AML-193 (cell line): ENCODE data around the gene CCL23.
A peak's percentile ranks its signal among the peaks of the same experiment; 100 is the strongest.

Experiments used
- DNase-seq, 2 experiments: peaks; one replicate each; lab custom pipeline; 2025; lab: John Stamatoyannopoulos, UW

CCL23 gene

DNA sequence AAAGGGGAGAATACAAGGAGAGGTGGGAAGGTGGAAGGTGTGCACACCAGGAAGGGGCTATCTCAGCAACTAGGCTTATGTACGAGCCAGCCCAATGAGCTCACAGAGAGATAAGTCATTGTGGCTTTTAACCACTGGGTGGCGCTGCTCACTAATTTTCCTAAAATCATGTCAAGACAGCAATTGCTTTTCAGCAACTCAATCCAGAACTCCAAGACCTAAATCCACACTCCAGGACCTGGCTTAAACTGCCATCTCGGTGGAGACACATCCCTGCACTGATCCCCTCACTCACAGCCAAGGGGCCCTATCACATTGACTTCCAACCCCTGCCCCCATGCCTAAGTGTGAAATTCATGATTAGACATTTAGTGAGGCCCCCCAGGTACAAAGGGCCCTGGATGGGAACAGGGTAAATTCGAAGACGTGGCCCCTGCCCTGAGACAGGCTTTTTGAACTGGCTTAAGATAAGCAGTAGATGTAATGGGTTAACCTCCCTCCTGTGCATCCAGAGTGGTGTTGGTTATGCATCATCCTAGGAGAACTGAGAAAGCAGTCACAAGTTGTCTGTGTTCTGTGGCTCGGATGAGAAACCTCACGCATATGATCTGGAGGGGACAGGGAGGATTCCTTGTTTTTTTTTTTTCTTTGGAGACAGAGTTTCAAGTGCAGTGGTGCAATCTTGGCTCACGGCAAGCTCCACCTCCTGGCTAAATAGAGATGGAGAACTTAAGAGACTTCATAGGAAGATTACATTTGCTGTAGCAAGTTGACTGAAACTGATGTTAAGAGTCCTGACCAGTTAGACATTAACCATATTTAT is 48.0 kb downstream of the CCL23 start:
- peak; percentile 70 to 82 for DNase-seq

DNA sequence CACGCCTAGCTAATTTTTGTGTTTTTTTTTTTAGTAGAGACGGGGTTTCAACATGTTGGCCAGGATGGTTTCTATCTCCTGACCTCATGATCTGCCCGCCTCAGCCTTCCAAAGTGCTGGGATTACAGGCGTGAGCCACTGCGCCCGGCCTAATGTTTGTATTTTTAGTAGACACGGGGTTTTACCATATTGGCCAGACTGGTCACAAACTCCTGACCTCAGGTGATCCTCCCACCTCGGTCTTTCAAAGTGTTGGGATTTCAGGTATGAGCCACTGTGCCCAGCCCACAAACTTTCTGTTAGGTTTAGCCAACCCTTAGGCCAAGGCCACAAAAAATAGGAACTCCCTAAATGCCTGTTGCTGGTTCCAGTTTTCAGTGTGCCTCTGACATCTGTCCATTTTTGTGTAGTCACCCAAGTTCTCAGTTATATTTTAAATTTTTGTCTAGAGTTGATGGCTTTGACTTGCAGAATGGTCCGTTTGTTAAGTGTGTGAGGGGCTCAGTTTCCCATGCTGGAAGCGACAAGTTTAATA is 49.2 kb downstream of the CCL23 start:
- no peak for DNase-seq

DNA sequence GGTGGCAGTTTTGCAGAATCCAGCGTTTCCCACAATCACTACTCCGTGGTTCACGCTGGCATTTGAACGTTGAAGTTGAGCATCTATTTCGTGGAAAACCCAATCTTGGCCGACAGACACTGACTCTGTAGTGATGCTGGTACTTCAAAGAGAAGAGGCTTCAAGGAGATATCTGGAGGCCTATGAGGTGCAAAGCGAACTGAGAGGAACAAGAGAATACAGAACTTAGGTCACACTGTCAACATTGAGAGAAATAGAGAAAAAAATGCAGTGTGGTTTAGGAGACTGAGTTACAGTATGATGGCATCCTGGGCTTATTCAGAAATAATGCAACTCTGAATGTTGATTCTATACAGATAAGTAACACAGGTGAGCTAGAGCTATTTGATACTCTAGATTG is 52.5 kb downstream of the CCL23 start:
- no peak for DNase-seq

DNA sequence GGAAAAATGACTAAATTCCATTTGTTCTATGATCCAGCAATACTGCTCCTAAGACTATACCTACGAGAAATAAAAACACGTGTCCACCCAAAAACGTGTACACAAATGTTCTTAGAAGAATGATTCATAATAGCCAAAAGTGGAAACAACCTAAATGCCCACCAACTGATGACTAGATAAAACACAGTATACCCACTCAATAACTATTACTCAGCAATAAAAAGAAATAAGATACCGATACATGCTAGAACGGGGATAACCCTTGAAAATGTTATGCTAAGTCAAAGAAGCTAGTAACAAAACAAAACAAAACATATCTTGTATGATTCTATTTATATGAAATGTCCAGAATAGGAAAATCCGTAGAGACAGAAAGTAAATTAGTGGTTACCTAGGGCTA is 54.1 kb downstream of the CCL23 start:
- no peak for DNase-seq
